HL-60 (cell line): Measurements from ENCODE around the gene PLCD1.

Experiments
- CTCF ChIP-seq: IDR thresholded peaks from one replicate; pipeline ENCODE4 v1.5.1; 2011; ENCODE audit warnings: low read length, control low read depth, inconsistent platforms; ENCODE audit not compliant: insufficient read depth
- GABPA ChIP-seq: IDR thresholded peaks from 2 replicates; pipeline ENCODE4 v1.6.1; 2012; ENCODE audit warnings: low read depth
- POLR2AphosphoS5 ChIP-seq: IDR thresholded peaks from 2 replicates; pipeline ENCODE4 v1.6.1; 2012; ENCODE audit warnings: low read depth
- SPI1 ChIP-seq: IDR thresholded peaks from 2 replicates; pipeline ENCODE4 v1.6.1; 2012; ENCODE audit warnings: low read depth, mild to moderate bottlenecking, borderline replicate concordance
- TF ChIP-seq, protein P1 (sequence below): IDR thresholded peaks from 2 replicates; pipeline ENCODE4 v1.6.1; 2012; ENCODE audit warnings: low read depth; ENCODE audit not compliant: insufficient replicate concordance

- TF ChIP-seq POLR2AphosphoS5 (no peak), CTCF (no peak), GABPA (no peak), SPI1 (no peak)
- TF ChIP-seq, protein P1, sequence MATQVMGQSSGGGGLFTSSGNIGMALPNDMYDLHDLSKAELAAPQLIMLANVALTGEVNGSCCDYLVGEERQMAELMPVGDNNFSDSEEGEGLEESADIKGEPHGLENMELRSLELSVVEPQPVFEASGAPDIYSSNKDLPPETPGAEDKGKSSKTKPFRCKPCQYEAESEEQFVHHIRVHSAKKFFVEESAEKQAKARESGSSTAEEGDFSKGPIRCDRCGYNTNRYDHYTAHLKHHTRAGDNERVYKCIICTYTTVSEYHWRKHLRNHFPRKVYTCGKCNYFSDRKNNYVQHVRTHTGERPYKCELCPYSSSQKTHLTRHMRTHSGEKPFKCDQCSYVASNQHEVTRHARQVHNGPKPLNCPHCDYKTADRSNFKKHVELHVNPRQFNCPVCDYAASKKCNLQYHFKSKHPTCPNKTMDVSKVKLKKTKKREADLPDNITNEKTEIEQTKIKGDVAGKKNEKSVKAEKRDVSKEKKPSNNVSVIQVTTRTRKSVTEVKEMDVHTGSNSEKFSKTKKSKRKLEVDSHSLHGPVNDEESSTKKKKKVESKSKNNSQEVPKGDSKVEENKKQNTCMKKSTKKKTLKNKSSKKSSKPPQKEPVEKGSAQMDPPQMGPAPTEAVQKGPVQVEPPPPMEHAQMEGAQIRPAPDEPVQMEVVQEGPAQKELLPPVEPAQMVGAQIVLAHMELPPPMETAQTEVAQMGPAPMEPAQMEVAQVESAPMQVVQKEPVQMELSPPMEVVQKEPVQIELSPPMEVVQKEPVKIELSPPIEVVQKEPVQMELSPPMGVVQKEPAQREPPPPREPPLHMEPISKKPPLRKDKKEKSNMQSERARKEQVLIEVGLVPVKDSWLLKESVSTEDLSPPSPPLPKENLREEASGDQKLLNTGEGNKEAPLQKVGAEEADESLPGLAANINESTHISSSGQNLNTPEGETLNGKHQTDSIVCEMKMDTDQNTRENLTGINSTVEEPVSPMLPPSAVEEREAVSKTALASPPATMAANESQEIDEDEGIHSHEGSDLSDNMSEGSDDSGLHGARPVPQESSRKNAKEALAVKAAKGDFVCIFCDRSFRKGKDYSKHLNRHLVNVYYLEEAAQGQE, result no peak
Observed at GRCh38 chr3:38011111-38011510, 18.3 kb downstream of the PLCD1 start.
